Measurements from ENCODE around the gene RGS10. TPM values are rescaled to one million over a fixed set of nuclear protein-coding genes. Genes with fewer than 3 reads are reported as not detected.

The RGS10 gene
- total and polyA plus RNA-seq, 9 of the 15 experiments (the other 6 are each of a cell fraction or from before 2014, with no cell fraction given) = 31.9 to 123 (median 62.1) TPM

GRCh38 chr10:119542357-119542987 lies at the start of gene RGS10 (continued):
- TF ChIP-seq FOXA1 (IDR thresholded peaks at IDR 0.05; ENCODE audit: borderline replicate concordance) (no peak), ZNF668 (CRISPR knock-in tag; IDR thresholded peaks at IDR 0.05) (no peak), TFAM (CRISPR knock-in tag; conservative IDR thresholded peaks at IDR 0.05) (no peak), TCF7L2 (IDR thresholded peaks at IDR 0.05; ENCODE audit: low read depth, low read length) (no peak), SREBF2 (CRISPR knock-in tag; IDR thresholded peaks at IDR 0.05) (no peak), ZC3H8 (IDR thresholded peaks at IDR 0.05) (no peak), ZMIZ1 (IDR thresholded peaks at IDR 0.05; ENCODE audit: low read depth in 2 of 2, low read length in 2 of 2) (no peak), HSF4 (CRISPR knock-in tag; IDR thresholded peaks at IDR 0.05; ENCODE audit: borderline replicate concordance) (no peak), CTBP1 (IDR thresholded peaks at IDR 0.05; ENCODE audit: borderline replicate concordance) (peak; percentile 68; the same call in 1 of the 2 replicates), MED1 (CRISPR knock-in tag; IDR thresholded peaks at IDR 0.05; ENCODE audit: borderline replicate concordance) (no peak), ILF3 (IDR thresholded peaks at IDR 0.05; ENCODE audit: borderline replicate concordance) (no peak), DPF2 (IDR thresholded peaks at IDR 0.05) (no peak), HOMEZ (CRISPR knock-in tag; IDR thresholded peaks at IDR 0.05) (no peak), HMG20A (CRISPR knock-in tag; conservative IDR thresholded peaks at IDR 0.05) (no peak), TGIF2 (CRISPR knock-in tag; IDR thresholded peaks at IDR 0.05) (no peak), ZFPM2 (CRISPR knock-in tag; IDR thresholded peaks at IDR 0.05) (no peak), ZKSCAN3 (CRISPR knock-in tag; IDR thresholded peaks at IDR 0.05) (no peak), CREB3 (tag; conservative IDR thresholded peaks at IDR 0.05; ENCODE audit: low read depth) (no peak)
- TF ChIP-seq, protein P1, sequence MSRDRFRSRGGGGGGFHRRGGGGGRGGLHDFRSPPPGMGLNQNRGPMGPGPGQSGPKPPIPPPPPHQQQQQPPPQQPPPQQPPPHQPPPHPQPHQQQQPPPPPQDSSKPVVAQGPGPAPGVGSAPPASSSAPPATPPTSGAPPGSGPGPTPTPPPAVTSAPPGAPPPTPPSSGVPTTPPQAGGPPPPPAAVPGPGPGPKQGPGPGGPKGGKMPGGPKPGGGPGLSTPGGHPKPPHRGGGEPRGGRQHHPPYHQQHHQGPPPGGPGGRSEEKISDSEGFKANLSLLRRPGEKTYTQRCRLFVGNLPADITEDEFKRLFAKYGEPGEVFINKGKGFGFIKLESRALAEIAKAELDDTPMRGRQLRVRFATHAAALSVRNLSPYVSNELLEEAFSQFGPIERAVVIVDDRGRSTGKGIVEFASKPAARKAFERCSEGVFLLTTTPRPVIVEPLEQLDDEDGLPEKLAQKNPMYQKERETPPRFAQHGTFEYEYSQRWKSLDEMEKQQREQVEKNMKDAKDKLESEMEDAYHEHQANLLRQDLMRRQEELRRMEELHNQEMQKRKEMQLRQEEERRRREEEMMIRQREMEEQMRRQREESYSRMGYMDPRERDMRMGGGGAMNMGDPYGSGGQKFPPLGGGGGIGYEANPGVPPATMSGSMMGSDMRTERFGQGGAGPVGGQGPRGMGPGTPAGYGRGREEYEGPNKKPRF (IDR thresholded peaks at IDR 0.05; ENCODE audit: low read depth, low read length) = no peak
- TF ChIP-seq, protein P2, sequence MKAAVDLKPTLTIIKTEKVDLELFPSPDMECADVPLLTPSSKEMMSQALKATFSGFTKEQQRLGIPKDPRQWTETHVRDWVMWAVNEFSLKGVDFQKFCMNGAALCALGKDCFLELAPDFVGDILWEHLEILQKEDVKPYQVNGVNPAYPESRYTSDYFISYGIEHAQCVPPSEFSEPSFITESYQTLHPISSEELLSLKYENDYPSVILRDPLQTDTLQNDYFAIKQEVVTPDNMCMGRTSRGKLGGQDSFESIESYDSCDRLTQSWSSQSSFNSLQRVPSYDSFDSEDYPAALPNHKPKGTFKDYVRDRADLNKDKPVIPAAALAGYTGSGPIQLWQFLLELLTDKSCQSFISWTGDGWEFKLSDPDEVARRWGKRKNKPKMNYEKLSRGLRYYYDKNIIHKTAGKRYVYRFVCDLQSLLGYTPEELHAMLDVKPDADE (conservative IDR thresholded peaks at IDR 0.05; ENCODE audit: control insufficient read depth, low read depth, low read length) = no peak
